Skin of body (tissue), 2 donors: ENCODE results near the gene SDS. TPM values are rescaled to one million over a fixed set of nuclear protein-coding genes. Genes with fewer than 3 reads are reported as not detected.

Source experiments
- DNase-seq: peaks from one replicate; lab custom pipeline; 2025; lab: John Stamatoyannopoulos, UW
- total RNA-seq: library from RNA; depleted of rRNA; stranded (reverse); fragments of >200 nt; gene quantifications from one replicate; pipeline ENCODE4 v1.2.3, GENCODE V29; 2014

The SDS gene, protein sequence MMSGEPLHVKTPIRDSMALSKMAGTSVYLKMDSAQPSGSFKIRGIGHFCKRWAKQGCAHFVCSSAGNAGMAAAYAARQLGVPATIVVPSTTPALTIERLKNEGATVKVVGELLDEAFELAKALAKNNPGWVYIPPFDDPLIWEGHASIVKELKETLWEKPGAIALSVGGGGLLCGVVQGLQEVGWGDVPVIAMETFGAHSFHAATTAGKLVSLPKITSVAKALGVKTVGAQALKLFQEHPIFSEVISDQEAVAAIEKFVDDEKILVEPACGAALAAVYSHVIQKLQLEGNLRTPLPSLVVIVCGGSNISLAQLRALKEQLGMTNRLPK
- not detected for total RNA-seq

GRCh38 chr12:113403435-113404415 is at the start of gene SDS:
SDS (minus strand) TSS chr12:113403887; CDS start chr12:113399708, 4,179 bp downstream.
- DNase-seq = peak; percentile 22

- DNase-seq = no peak
These were observed 49.6 kb upstream of the SDS start for GRCh38 chr12:113453330-113453729.

GRCh38 chr12:113452458-113452857 is 48.8 kb upstream of the SDS start:
- no peak for DNase-seq

DNA sequence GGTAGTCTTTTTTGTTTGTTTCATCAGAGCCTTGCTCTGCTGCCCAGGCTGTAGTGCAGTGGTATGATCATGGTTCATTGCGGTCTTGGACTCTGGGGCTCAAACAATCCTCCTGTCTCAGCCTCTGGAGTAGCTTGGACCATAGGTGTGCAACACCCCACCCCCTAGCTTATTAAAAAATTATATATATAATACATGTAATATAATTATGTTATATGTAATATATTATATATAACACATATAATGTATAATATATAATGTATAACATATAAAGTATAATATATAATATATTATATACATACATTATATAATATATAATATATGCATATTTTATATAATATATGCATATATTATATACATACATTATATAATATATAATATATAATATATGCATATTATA is 46.2 kb upstream of the SDS start:
- no peak for DNase-seq

- no peak for DNase-seq
These were observed 45.6 kb upstream of the SDS start for GRCh38 chr12:113449299-113449698.

DNA sequence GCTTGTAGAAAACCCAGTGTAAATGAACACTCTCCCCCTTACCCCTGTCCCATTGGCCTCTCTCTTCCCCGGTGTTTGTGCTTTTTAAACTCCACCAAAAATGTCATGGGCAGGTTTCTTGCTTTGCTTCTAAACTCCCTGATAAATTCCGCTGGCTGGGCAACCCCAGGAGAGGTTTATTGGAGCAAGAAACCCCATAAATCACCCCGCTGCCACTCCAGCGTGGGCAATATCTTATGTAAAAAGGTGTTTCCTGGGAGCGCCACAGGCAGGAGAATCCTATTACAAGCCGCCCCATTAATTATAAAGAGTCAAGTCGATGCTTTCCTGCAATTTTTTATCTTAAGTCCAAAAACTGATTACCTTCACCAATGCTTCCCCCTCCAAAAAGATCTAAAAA is 45.2 kb upstream of the SDS start:
- no peak for DNase-seq

DNA sequence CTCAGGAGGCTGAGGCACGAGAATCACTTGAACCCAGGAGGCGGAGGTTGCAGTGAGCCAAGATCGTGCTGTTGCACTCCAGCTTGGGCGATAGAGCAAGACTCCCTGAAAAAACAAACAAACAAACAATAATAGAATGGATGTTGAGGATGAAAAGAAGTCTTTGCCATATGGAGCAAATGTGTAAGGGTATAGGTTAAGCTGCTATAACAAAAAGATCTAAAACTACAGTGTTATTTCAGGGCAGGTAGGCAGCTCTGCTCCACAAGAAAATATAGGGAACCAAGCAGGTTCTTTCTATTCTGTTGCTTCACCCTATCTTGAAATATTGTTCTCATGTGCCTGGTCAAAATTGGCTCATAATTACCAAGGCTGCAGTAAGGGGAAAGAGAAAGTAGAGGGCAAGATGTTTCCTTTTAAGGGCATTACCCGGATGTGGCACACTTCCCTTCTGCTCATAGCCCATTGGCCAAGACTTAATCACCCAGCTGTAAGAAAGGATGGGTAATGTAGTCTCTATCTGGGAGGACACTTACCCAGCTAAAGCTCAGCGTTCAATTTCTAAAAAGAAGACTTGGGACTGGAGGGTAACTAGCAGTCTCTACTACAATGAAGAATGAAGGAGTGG is 42.0 kb upstream of the SDS start:
- DNase-seq = no peak

- DNase-seq = no peak
These were observed 39.4 kb upstream of the SDS start for GRCh38 chr12:113443030-113443539.

DNA sequence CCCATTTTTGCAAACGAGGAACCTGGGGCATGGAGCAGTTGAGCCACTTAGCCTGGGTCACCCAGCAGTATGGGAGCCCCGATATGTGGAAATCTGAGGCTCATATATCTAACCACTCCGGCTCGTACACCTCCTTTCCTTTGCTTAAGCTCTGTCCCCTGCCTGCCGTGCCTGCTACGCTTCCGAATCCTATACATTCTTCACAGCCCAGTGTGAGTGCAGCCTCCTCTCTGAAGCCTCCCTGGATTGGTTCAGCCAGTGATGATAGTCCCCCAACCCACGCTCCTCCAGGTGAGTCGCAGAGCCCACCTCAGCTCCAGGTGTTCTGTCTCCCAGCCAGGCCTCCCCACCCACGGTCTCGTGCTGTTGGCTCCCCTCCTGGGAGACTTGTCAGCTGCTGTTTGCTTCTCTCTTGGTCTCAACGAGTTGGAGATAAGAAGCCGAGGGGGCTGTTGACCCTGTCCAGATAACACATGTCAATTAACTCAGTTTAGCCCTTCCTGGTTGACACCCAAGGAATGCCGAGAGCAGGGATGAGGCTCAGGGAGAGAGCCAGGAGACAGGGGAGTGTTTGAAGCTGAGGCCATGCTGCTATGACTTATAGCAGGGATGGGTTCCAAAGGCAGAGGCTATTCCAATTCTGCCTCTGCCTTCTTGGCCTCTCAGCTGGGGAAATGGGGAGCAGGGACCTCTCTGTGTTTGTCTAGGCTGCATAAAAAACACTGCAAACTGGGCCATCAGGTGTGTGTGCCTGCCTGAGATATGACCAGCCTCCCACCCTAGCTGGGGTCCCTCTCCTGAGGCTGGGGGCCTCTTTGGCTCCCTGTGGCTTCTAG is 37.5 kb upstream of the SDS start:
- DNase-seq = no peak

DNA sequence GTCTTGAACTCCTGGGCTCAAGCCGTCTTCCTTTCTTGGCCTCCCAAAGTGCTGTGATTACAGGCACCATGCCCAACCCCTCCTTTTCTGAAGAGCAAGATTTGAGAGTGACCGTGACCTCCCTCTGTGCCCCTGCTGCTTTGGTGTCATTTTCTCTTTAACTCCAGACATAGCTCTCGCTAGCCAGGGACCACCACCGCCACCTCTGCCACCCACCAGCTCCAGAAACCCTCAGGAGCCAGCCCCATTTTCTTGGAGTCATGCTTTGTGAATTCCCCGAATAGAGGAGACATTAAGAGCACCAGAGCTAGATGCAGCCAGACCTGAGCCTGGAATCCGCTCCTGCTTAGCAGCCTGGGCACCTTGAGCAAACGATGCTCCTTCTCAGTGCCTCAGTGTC is 36.6 kb upstream of the SDS start:
- DNase-seq = no peak

DNA sequence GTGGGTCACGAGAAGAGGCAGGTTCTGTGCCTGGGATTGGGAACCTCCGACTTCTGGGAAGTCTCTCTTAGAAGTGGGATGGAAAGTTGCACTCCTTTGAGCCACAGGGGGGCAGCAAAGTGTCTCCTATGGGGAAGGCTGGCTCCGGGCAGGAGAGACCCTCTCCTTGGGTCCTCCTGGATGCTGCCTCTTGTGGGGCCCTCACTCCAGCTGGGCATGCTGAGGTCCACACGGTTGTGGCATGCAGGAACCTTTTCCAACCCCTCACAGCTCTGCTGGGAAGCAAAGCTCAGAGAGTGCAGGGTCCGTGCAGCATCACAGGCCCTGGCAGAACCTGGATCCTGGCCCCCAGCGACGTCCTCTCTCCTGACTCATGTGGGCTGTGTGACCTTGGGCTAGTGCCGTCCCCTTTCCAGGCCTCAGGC is 35.9 kb upstream of the SDS start:
- no peak for DNase-seq

DNA sequence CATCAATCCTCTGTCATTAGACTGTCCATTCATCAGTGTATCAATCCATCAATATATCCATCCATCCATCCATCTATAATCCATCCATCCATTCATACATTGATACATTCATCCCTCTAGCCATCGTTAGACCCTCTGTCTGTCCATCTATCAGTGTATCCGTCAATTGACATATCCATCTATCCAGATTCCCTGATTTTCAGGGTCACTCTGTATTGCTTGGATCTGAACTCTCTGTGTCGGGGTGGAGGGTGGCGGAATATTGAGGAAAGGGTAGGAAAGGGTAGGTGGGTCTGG is 35.6 kb upstream of the SDS start:
- no peak for DNase-seq

DNA sequence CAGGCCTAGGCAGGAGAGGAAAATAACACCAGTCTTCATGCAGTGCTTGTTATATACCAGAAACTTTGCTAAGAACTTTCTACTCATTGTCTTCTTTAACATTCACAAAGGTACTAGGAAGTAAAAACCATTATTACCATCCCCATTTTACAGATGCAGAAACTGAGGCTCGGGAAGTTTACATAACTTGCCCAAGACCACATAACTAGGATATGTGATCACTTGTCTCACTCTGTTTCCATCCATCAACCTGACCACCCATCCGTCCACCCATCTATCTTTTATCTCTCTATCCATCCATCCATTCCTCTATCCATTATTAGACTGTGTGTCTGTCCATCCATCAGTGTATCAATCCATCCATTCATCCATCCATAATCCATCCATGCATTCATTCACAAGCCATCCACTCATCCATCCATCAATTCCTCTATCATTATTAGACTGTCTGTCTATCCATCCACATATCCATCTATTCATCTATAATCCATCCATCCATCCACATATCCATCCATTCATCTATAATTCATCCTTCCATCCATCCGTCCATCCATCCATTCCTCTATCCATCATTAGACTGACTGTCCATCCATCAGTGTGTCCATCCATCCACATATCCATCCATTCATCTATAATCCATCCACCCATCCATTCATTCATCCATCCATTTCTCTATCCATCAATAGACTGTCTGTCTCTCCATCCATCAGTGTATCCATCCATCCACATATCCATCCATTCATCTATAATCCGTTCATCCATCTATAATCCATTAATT is 35.0 kb upstream of the SDS start:
- no peak for DNase-seq

DNA sequence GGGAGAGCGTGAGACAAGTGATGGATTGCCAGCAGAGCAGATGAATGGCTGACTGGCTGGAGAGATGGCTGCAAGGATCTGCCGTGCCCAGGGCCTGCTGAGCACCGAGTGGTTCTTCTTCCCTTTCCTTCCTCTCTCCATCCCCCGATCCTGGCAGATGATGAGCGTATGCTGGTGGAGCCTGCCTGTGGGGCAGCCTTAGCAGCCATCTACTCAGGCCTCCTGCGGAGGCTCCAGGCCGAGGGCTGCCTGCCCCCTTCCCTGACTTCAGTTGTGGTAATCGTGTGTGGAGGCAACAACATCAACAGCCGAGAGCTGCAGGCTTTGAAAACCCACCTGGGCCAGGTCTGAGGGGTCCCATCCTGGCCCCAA is 34.0 kb upstream of the SDS start:
- no peak for DNase-seq

- no peak for DNase-seq
These were observed 33.5 kb upstream of the SDS start for GRCh38 chr12:113436993-113437728.

DNA sequence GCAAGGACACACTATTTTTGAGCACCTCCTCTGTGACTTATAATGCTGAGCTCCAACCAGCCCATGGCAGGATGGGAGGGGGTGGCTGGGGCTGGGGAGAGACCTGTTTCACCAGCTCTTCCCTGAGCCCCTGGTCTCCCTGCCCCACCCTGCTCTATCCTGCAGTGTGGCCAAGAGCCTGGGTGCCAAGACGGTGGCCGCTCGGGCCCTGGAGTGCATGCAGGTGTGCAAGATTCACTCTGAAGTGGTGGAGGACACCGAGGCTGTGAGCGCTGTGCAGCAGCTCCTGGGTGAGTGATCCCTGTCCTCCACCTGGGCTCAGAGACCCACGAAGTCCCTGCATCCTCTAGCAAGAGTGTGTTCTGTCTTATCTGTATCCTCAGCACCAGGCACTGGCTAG is 32.9 kb upstream of the SDS start:
- DNase-seq = no peak

DNA sequence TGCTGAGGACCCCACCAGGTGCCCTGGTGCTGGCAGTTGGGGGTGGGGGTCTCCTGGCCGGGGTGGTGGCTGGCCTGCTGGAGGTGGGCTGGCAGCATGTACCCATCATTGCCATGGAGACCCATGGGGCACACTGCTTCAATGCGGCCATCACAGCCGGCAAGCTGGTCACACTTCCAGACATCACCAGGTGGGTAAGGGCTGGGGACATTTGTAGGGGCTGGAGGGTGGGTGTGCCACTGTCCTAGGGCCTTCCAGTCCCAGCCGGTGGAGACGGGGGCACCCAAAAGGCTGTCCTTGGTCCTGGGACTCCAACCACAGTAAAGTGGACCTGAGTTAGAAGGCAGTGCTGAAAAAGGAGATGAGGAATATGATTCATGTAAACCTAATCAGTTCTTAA is 31.7 kb upstream of the SDS start:
- no peak for DNase-seq

DNA sequence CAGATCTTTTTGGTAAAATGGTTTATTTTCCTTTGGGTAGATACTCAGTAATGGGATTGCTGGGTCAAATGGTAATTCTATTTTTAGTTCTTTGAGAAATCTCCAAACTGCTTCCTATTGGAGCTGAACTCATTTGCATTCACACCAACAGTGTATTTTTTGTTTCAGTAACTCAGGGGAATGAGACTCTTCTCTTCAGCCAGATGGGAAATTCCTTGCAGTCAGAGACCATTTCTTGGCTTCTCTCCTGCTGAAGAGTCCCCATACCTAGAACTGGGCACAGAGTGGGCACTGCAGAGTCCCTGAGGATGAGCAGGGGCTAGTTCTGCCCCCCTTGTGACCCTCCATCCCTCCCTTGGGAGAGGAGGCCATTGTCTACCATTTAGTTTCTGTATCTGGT is 29.3 kb upstream of the SDS start:
- no peak for DNase-seq

GRCh38 chr12:113428482-113428881 is 24.8 kb upstream of the SDS start:
- no peak for DNase-seq

DNA sequence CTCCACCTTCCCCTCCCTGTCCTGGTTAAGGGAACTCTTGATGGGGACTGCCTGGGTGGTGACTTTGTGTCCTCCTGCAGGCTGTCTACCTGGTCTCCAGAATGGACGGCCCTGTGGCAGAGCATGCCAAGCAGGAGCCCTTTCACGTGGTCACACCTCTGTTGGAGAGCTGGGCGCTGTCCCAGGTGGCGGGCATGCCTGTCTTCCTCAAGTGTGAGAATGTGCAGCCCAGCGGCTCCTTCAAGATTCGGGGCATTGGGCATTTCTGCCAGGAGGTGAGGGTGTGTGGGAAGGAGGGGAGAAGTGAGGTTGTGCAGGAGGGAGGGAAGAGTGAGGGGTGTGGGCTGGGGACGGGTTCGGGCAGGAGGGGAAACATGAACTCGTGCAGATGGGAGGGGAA is 24.2 kb upstream of the SDS start:
- no peak for DNase-seq
